GM12872 (cell line): ENCODE data around the gene PCP4.

Source experiments
- CTCF ChIP-seq: IDR thresholded peaks from 3 replicates; pipeline ENCODE4 v1.5.1; 2011; ENCODE audit warnings: low read depth, mild to moderate bottlenecking, low read length, moderate library complexity; ENCODE audit not compliant: insufficient read depth

PCP4 gene

GRCh38 chr21:39867198-39867650 lies at the start of gene PCP4:
Gene PCP4, plus strand, starts transcription at chr21:39867438. Its CDS starts 64 bp downstream, at chr21:39867502.
- peak; percentile 79 for TF ChIP-seq CTCF

DNA sequence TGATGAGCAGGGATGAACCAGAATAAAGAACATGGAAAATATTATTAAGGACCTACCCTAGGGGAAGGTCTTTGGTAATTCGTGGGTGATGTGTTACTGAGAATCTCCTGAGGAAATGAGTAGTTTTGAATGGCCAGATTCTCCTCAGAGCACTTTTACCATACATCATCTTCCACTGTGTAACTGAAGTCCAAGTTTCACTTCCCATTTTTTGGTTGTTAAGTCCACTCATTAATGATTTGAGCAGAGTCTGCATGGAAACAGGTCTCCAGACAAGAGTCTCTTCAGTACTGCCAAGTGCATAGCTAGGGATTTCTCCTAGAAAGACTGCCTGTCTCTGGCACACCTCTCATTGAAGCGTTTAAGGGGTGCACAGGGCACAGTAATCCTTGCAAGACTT lies 48.7 kb upstream of the PCP4 start:
- no peak for TF ChIP-seq CTCF

DNA sequence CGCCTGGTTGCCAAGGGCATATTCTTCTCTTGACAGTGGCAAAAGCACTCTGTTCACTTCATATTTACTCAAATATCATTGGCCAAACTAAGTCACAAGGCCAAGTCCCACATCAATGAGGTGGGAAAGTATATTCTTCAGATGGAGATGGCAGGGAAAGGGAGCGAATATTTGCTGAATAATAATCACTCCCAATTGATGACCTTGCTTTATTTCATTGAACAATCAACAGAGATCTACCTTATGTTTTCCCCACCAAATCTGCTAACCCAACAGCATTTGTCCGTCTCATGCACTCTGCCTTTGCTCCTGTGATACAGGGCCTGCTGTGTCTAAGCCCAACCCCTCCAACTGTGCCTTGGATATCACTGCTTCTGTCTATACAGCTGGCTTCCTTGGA lies 45.2 kb upstream of the PCP4 start:
- TF ChIP-seq CTCF: no peak

DNA sequence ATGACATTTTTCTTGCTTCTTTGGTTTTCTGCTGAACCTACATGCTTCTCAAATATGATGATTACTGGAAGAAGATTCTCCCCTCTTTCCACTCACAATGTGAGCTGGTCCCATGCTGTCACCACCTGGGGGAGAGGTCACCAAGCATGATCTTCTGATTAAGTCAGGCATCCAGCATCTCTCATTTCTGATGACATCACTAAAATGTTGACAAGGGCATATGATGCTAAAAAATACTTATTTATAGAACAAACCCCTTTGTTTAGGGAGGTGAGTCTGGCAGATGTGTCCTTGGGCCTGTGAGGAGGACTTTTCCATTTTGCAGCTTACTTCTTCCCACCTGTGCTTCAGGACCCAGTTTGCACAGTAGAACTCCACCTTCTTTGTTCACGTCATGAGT lies 42.0 kb upstream of the PCP4 start:
- TF ChIP-seq CTCF: no peak

DNA sequence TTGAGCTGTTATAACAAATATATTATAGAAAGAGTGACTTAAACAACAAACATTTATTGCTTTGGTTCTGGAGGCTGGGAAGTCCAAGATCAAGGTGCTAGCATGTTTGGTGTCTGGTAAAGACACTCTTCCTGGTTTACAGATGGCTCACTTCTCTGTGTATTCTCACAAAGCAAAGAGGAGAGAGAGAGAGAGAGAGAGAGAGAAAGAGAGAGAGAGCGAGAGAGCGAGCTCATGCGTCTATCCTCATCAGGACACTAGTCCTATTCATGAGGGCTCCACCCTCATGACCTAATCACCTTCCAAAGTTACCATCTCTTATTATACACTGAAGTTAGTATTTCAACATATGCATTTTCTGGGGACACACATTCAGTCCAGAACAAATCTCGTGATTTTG lies 32.7 kb upstream of the PCP4 start:
- no peak for TF ChIP-seq CTCF

DNA sequence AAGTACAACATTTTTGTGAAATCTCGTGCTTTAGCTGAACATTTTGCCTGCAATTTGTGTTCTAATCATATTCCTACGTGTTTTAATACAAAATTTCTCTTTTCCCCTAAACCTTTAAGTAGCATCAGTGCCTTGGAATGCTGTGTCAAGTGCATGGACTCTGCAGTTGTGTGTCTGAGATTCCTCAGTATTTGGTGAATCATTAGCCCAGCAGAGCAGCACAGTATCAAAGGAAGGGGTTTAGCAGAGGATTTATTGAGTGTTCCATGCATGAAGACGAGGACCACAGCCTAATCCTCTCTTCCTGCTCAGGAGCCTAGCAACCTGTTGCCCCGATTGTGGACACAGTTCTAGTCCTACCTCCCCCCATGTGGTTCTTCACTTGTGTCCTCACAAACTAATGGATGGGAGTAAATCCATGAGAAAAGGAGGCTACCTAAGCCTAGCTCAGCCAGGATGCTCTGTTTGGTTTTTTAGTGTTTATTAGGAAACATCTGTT lies 29.3 kb upstream of the PCP4 start:
- TF ChIP-seq CTCF: no peak

GRCh38 chr21:39840373-39841097 lies 26.7 kb upstream of the PCP4 start:
- no peak for TF ChIP-seq CTCF
